ENCODE data around the gene NKIRAS2. TPM values are rescaled to one million over a fixed set of nuclear protein-coding genes. Genes with fewer than 3 reads are reported as not detected.

The NKIRAS2 gene
- polyA plus RNA-seq, 1 donor (not counting 4 experiments of a cell fraction or from before 2014, with no cell fraction given) = 26.3 TPM

DNA sequence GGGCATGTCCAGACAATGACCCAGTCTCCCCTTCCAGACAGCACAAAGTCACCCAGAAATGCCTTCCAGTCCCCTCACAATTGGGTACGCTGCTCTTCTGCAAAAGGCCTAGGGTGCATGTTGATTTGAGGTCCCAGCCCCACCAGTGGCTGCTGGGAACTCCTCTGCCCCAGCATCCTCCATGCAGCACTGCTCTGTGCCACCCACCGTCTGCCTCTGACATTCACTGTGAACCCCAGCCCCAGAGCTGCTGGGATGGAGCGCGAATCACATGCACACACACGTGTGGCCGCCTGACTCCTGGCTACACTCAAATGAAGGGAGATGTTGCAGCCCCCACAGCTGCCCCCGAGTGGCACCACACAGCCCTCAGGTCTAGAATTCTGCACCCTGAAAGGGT is 31.8 kb downstream of the NKIRAS2 start:
- DNase-seq (ENCODE audit: low read depth, low spot score) (no peak), FAIRE-seq (no peak)
- Histone ChIP-seq H3K4me2 (ENCODE audit: control insufficient read depth, extremely low read depth, insufficient read depth, low read depth, low read length) (no peak overlapping the region), H3K79me2 (ENCODE audit: control insufficient read depth, insufficient read depth, low read length) (no peaks in the 10 kb centered on the region), H3K27ac (ENCODE audit: control insufficient read depth, insufficient read depth, low read length) (no peak overlapping the region), H3K9ac (ENCODE audit: control insufficient read depth, extremely low read depth, insufficient read depth, low read length) (no peak overlapping the region), H4K20me1 (ENCODE audit: control insufficient read depth, extremely low read depth, insufficient read depth, low read length) (no peaks in the 10 kb centered on the region), H2AFZ (ENCODE audit: control insufficient read depth, low read length) (no peak overlapping the region), H3K9me1 (ENCODE audit: control insufficient read depth, extremely low read depth, insufficient read depth, low read length) (no peaks in the 10 kb centered on the region), H3K36me3 (ENCODE audit: control insufficient read depth in 2 of 2, extremely low read depth in 1 of 2, insufficient read depth in 2 of 2, low read length in 2 of 2) (no peaks in the 10 kb centered on the region), H3K9me3 (ENCODE audit: control insufficient read depth, low read depth, low read length) (no peaks in the 10 kb centered on the region), H3K4me3 (ENCODE audit: control insufficient read depth in 2 of 3, extremely low read depth in 1 of 3, insufficient read depth in 2 of 3, low read depth in 1 of 3, low read length in 3 of 3) (no peak overlapping the region), H3K27me3 (ENCODE audit: control insufficient read depth, extremely low read depth, insufficient read depth, low read length) (peaks cover 32% of the 10 kb centered on the region), H3K4me1 (ENCODE audit: control insufficient read depth, extremely low read depth, insufficient read depth, low read length) (peaks cover 8% of the 10 kb centered on the region)
- dilution Hi-C loops (cut with MboI; ENCODE audit: extremely low pct_ligation_motif_present, low sequenced_read_pairs) = no loop called here
- no peak for TF ChIP-seq EZH2 (IDR thresholded peaks at IDR 0.05; ENCODE audit: low read length)
- TF ChIP-seq, protein P1, sequence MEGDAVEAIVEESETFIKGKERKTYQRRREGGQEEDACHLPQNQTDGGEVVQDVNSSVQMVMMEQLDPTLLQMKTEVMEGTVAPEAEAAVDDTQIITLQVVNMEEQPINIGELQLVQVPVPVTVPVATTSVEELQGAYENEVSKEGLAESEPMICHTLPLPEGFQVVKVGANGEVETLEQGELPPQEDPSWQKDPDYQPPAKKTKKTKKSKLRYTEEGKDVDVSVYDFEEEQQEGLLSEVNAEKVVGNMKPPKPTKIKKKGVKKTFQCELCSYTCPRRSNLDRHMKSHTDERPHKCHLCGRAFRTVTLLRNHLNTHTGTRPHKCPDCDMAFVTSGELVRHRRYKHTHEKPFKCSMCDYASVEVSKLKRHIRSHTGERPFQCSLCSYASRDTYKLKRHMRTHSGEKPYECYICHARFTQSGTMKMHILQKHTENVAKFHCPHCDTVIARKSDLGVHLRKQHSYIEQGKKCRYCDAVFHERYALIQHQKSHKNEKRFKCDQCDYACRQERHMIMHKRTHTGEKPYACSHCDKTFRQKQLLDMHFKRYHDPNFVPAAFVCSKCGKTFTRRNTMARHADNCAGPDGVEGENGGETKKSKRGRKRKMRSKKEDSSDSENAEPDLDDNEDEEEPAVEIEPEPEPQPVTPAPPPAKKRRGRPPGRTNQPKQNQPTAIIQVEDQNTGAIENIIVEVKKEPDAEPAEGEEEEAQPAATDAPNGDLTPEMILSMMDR (optimal IDR thresholded peaks at IDR 0.05 in 1 of 3, IDR thresholded peaks at IDR 0.05 in 1 of 3, conservative IDR thresholded peaks at IDR 0.05 in 1 of 3; ENCODE audit: extremely low read depth in 1 of 3, insufficient read depth in 2 of 3, low read length in 3 of 3) = no peak

DNA sequence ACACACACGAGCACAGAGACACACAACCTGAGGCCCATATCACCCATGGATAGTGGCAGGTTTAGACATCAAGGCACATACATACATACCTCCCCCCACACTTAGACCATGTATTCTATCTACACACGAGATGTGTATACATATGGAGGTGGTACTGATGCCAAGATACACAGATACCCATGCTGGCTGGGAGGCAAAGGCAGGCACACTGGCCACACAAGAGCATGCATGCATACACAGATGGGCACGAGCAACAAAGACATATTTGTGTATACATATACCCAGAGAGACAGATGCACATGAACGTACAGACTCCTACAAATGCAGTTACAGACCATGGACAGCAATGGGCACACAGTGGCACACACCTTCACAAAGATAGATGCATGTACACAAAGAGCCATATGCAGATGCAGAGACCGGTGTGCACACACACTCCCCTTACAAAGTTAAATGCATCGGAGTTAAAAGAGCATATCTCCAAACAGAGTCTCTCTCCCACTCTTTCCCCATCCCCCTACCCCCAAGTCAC is 32.5 kb downstream of the NKIRAS2 start:
- Histone ChIP-seq H4K20me1 (ENCODE audit: control insufficient read depth, extremely low read depth, insufficient read depth, low read length) (no peaks in the 10 kb centered on the region), H3K36me3 (ENCODE audit: control insufficient read depth in 2 of 2, extremely low read depth in 1 of 2, insufficient read depth in 2 of 2, low read length in 2 of 2) (no peaks in the 10 kb centered on the region), H3K9ac (ENCODE audit: control insufficient read depth, extremely low read depth, insufficient read depth, low read length) (no peak overlapping the region), H3K79me2 (ENCODE audit: control insufficient read depth, insufficient read depth, low read length) (no peaks in the 10 kb centered on the region), H3K27ac (ENCODE audit: control insufficient read depth, insufficient read depth, low read length) (no peak overlapping the region), H3K4me1 (ENCODE audit: control insufficient read depth, extremely low read depth, insufficient read depth, low read length) (peaks cover 8% of the 10 kb centered on the region), H3K4me3 (ENCODE audit: control insufficient read depth in 2 of 3, extremely low read depth in 1 of 3, insufficient read depth in 2 of 3, low read depth in 1 of 3, low read length in 3 of 3) (no peak overlapping the region), H2AFZ (ENCODE audit: control insufficient read depth, low read length) (no peak overlapping the region), H3K9me3 (ENCODE audit: control insufficient read depth, low read depth, low read length) (no peaks in the 10 kb centered on the region), H3K27me3 (ENCODE audit: control insufficient read depth, extremely low read depth, insufficient read depth, low read length) (peaks cover 32% of the 10 kb centered on the region), H3K4me2 (ENCODE audit: control insufficient read depth, extremely low read depth, insufficient read depth, low read depth, low read length) (no peak overlapping the region), H3K9me1 (ENCODE audit: control insufficient read depth, extremely low read depth, insufficient read depth, low read length) (no peaks in the 10 kb centered on the region)
- FAIRE-seq (no peak), DNase-seq (ENCODE audit: low read depth, low spot score) (no peak)
- TF ChIP-seq, protein P1 (optimal IDR thresholded peaks at IDR 0.05 in 1 of 3, IDR thresholded peaks at IDR 0.05 in 1 of 3, conservative IDR thresholded peaks at IDR 0.05 in 1 of 3; ENCODE audit: extremely low read depth in 1 of 3, insufficient read depth in 2 of 3, low read length in 3 of 3) = no peak
- TF ChIP-seq EZH2 (IDR thresholded peaks at IDR 0.05; ENCODE audit: low read length) = no peak
- dilution Hi-C loops (cut with MboI; ENCODE audit: extremely low pct_ligation_motif_present, low sequenced_read_pairs) = no loop called here
